Activated naive CD8-positive, alpha-beta T cell treated with anti-CD3 and anti-CD28 coated beads for 36 hours (primary cell): ENCODE data around the gene NSG2. TPM values are rescaled to one million over a fixed set of nuclear protein-coding genes. Genes with fewer than 3 reads are reported as not detected.

Source experiments
- DNase-seq: peaks from one replicate; pipeline ENCODE4 v3.0.0; 2021
- H3K27ac Mint-ChIP-seq: one replicate; pipeline ENCODE4 v1.8.0; 2022; ENCODE audit warnings: mild to moderate bottlenecking, moderate library complexity, mixed read lengths
- H3K27me3 Mint-ChIP-seq: one replicate; pipeline ENCODE4 v1.8.0; 2022; ENCODE audit warnings: mild to moderate bottlenecking, mixed read lengths
- H3K36me3 Mint-ChIP-seq: one replicate; pipeline ENCODE4 v1.8.0; 2021; ENCODE audit warnings: mild to moderate bottlenecking, mixed read lengths
- H3K4me1 Mint-ChIP-seq: one replicate; pipeline ENCODE4 v1.8.0; 2021; ENCODE audit warnings: mixed read lengths
- H3K4me3 Mint-ChIP-seq: one replicate; pipeline ENCODE4 v1.8.0; 2022; ENCODE audit warnings: mild to moderate bottlenecking, moderate library complexity, mixed read lengths
- H3K9me3 Mint-ChIP-seq: one replicate; pipeline ENCODE4 v1.8.0; 2022; ENCODE audit warnings: mixed read lengths
- total RNA-seq, 2 experiments: library from RNA; stranded (reverse); gene quantifications; one replicate each; pipeline ENCODE4 v1.2.3, GENCODE V29; 2021

NSG2 gene
- total RNA-seq, 2 experiments from 2014 or later = not detected

DNA sequence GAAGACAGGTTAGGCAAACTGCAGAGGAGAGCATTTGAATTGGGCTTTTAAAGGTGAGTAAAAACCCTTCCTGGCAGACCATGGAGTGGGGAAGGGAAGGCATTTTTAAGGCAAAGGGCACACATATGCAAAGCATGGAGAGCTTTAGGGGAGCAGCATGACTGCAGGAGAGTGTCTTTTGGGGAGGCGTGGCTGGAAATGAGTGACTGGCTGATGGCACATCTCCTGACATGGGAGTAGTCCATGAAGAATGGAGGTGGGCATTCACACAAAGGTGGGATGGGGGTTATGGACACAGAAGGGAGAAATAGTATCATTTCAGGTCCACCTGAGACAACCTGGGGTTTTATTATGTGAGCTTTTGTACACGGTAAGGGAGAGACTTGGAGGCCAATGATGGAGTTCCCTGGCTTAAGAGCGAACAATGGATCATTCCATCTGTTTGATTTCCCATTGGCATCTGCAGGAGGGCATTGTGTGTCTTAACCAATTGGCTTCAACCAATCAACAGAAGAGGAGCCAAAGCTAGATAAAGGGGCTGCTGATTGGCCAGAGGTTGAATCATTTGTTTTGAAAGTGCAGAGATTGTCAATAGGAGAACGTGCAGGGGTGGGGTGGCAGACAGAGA lies 2.1 kb downstream of the NSG2 start:
- H3K4me1 Mint-ChIP-seq = no peaks in the 10 kb centered on the region
- H3K9me3 Mint-ChIP-seq = no peaks in the 10 kb centered on the region

DNA sequence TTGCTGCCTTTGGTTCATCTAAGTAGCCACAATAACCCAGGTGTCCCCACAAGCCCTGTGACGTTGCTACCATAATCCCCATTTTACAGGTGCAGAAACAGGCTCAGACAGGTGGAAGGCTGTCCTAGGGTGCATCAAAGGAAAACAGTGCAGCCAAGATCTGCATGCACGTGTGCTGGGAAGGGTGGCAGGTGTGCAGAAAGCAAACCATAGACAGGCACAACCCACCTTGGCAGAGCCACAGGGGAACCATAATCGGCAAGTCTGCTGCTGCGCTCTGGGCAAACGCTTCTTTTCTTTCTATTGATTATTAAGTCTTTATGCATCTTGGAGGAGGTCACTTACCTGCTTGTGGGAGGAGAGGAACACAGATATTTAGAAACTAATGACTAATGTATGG lies 7.1 kb downstream of the NSG2 start:
- no peak for DNase-seq
- no peak overlapping the region for H3K27ac Mint-ChIP-seq
- H3K36me3 Mint-ChIP-seq = no peaks in the 10 kb centered on the region
- peaks cover 7% of the 10 kb centered on the region for H3K27me3 Mint-ChIP-seq
- no peaks in the 10 kb centered on the region for H3K4me1 Mint-ChIP-seq
- H3K9me3 Mint-ChIP-seq = no peaks in the 10 kb centered on the region
- H3K4me3 Mint-ChIP-seq = no peak overlapping the region

More for the DNA sequence above, 2.1 kb downstream of the NSG2 start:
- H3K36me3 Mint-ChIP-seq = no peaks in the 10 kb centered on the region
- H3K27ac Mint-ChIP-seq = no peak overlapping the region
- no peak for DNase-seq
- H3K4me3 Mint-ChIP-seq = no peak overlapping the region
- peaks cover 45% of the 10 kb centered on the region for H3K27me3 Mint-ChIP-seq

GRCh38 chr5:174053905-174054304 lies 8.4 kb downstream of the NSG2 start:
- Mint-ChIP-seq H3K4me1 (no peaks in the 10 kb centered on the region), H3K27me3 (peaks cover 11% of the 10 kb centered on the region), H3K27ac (no peak overlapping the region), H3K9me3 (no peaks in the 10 kb centered on the region), H3K4me3 (no peak overlapping the region), H3K36me3 (no peaks in the 10 kb centered on the region)
- no peak for DNase-seq

DNA sequence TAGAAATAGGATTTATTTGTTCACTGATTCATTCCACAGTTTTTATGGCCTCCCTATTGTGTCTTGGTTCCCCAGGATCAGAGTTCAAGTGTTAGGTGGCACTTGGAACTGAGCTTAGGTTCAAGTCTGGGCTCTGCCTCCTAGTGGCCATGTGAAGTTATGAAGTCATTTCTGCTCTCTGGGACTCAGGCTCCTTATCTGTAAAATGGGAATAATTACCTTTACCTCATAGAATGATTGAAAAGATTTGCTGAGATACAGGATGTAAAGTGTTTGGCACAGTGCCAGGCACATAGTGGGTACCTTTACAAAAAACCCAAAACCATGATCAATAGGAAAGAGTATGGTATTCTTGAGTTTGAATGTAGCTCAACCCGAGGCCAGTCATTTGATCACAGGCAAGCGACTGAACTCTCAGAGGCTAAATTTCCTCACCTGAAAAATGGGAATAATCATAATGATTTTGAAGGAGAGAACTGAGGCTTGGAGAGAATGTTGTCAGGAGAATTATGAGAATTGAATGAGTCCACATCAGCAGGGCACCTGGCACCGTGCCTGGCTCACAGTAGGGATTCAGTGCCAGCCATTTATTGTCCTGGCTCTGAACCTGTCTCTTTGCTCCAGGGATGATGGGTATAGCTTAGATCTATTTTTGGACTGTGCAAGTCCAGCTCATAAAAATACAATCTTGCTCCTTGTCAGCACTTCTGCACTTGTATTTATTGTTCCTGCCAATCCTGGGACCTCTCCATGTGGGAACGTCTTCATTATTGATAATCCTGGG lies 10.8 kb downstream of the NSG2 start:
- H3K4me1 Mint-ChIP-seq = no peaks in the 10 kb centered on the region
- no peaks in the 10 kb centered on the region for H3K9me3 Mint-ChIP-seq
- no peak for DNase-seq
- H3K4me3 Mint-ChIP-seq = no peak overlapping the region
- no peaks in the 10 kb centered on the region for H3K36me3 Mint-ChIP-seq
- no peak overlapping the region for H3K27ac Mint-ChIP-seq
- H3K27me3 Mint-ChIP-seq = peaks cover 19% of the 10 kb centered on the region

DNA sequence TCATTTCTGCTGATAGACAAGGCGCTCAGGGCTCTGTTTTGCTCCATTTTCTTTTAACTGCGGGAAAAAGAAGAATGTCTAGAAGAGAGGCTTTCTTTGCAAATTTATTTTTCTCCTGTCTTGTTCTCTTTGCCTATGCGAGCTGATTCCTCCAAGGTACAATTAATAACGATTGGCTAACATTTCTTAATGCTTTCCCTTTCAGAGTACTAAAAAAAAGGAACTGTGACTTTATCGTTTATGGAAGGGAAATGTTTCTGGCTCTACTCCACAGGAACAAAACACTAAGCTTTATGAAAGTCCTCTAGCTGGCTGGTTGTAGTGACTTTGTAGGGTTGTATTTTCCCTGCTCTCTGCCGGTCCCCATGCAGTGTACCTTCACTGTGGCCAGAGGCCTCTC lies 11.7 kb downstream of the NSG2 start:
- H3K4me3 Mint-ChIP-seq = no peak overlapping the region
- H3K27me3 Mint-ChIP-seq = peaks cover 22% of the 10 kb centered on the region
- no peak overlapping the region for H3K27ac Mint-ChIP-seq
- no peaks in the 10 kb centered on the region for H3K36me3 Mint-ChIP-seq
- no peaks in the 10 kb centered on the region for H3K9me3 Mint-ChIP-seq
- H3K4me1 Mint-ChIP-seq = no peaks in the 10 kb centered on the region
- no peak for DNase-seq

DNA sequence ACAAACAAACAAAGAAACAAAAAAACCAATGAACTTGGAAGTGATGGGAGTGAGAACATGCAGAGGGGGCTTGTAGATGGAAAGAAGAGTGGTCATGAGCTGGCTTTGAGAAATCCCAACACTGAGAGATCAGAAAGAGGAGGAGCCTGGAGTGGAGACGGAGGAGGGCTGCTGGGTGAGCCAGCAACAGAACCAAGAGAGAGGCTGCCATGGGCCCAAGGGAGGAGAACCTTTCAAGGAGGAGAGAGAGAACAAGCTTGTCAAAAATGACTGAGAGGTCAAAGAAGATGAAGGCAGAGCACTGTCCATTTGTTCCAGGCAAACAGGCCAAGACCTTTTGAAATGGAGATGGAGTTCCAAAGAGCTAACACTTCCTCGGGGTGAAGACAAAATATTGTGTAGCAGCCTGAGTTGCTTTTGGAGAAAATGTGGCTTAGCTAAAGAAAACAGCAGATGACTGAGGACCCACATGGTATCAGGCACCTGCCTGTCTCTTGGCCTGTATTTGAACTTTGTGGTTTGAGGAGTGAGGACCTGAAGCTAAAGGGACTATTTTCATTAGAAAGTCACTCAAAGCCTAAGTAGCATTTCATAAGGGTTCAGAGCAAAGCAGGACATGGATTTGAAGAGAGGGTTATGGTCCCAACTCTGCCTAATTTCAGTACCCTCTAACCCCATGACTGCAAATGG lies 13.1 kb downstream of the NSG2 start:
- DNase-seq = no peak
- no peaks in the 10 kb centered on the region for H3K4me1 Mint-ChIP-seq
- H3K36me3 Mint-ChIP-seq = no peaks in the 10 kb centered on the region
- H3K4me3 Mint-ChIP-seq = no peak overlapping the region
- H3K27me3 Mint-ChIP-seq = peaks cover 28% of the 10 kb centered on the region
- H3K27ac Mint-ChIP-seq = no peak overlapping the region
- H3K9me3 Mint-ChIP-seq = no peaks in the 10 kb centered on the region

- Mint-ChIP-seq H3K36me3 (no peaks in the 10 kb centered on the region), H3K4me3 (no peak overlapping the region), H3K9me3 (no peaks in the 10 kb centered on the region), H3K27me3 (peaks cover 32% of the 10 kb centered on the region), H3K27ac (no peak overlapping the region), H3K4me1 (no peaks in the 10 kb centered on the region)
- no peak for DNase-seq
Measured at GRCh38 chr5:174059247-174059646, 13.7 kb downstream of the NSG2 start.

DNA sequence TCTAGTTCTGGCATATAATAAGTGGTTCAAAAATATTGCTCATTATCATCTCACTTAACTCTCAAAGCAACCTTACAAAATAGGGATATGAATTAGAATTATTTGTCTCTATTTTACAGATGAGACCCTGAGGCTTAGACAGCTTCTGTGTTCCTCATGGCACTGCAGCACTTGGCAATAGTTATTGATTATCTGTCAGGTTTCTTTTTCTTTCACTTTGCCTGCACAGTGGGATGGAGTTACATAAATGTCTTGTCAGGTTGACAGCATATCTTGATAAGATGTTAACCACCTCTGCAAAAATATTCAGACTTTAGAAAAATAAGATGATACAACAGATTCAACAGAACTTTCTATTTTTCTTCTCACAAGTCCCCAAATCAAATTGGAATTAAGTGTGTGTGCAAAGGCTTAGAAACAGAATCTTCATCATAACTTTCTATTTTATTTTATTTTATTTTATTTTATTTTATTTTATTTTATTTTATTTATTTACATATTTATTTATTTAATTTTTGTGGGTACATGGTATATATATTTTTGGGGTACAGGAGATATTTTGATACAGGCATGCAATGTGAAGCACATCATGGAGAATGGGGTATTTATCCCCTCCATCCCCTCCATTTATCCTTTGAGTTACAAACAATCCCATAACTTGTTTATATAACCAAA lies 17.7 kb downstream of the NSG2 start:
- no peaks in the 10 kb centered on the region for H3K36me3 Mint-ChIP-seq
- no peak overlapping the region for H3K27ac Mint-ChIP-seq
- no peak for DNase-seq
- no peaks in the 10 kb centered on the region for H3K4me1 Mint-ChIP-seq
- no peaks in the 10 kb centered on the region for H3K9me3 Mint-ChIP-seq
- H3K4me3 Mint-ChIP-seq = no peak overlapping the region
- peaks cover 47% of the 10 kb centered on the region for H3K27me3 Mint-ChIP-seq

DNA sequence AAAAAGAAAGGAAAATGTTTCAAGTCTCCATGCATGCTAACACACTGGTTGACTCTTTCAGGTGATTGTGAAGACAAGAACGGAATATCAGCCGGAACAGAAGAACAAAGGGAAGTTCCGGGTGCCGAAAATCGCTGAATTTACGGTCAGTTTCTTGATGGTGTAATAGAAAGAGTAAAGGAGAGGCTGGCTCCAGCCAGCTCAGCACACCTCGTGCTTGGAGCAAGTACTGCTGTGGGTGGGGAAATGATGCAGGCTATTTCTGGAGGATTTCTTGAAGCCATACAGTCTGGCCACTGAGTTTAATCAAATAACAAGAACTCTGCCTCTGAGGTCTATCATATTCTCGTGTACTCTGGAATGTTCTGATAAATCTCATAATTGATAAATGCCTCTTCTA lies 18.7 kb downstream of the NSG2 start:
- H3K27me3 Mint-ChIP-seq = peaks cover 43% of the 10 kb centered on the region
- no peak overlapping the region for H3K4me3 Mint-ChIP-seq
- H3K9me3 Mint-ChIP-seq = no peaks in the 10 kb centered on the region
- no peak for DNase-seq
- no peaks in the 10 kb centered on the region for H3K36me3 Mint-ChIP-seq
- no peak overlapping the region for H3K27ac Mint-ChIP-seq
- no peaks in the 10 kb centered on the region for H3K4me1 Mint-ChIP-seq

- H3K9me3 Mint-ChIP-seq = no peaks in the 10 kb centered on the region
- no peaks in the 10 kb centered on the region for H3K4me1 Mint-ChIP-seq
- no peak for DNase-seq
- H3K27ac Mint-ChIP-seq = no peak overlapping the region
- H3K4me3 Mint-ChIP-seq = no peak overlapping the region
- peaks cover 36% of the 10 kb centered on the region for H3K27me3 Mint-ChIP-seq
- H3K36me3 Mint-ChIP-seq = no peaks in the 10 kb centered on the region
Measured at GRCh38 chr5:174065528-174066197, 20.2 kb downstream of the NSG2 start.

DNA sequence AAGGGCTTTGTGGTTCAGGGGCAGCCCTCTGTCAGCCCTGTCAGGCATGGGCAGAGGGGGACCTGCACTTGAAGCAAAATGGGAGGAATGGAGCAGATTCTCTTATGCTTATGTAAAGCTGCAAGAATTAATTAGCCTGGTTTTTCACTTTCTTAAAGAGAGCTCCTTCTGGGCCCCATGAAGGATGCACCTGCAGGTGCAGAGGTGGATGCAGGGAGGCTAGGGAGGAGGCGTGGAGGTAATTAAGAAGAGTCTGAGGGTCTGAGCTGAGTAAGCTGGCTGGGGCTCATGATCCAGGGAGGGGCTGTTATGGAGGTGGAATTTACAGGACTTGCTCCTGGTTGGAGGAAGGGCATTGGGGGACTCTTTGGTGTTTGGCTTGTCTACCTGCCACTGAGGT lies 22.0 kb downstream of the NSG2 start:
- H3K36me3 Mint-ChIP-seq = no peaks in the 10 kb centered on the region
- DNase-seq = no peak
- H3K4me3 Mint-ChIP-seq = no peak overlapping the region
- peaks cover 37% of the 10 kb centered on the region for H3K27me3 Mint-ChIP-seq
- no peaks in the 10 kb centered on the region for H3K9me3 Mint-ChIP-seq
- no peak overlapping the region for H3K27ac Mint-ChIP-seq
- no peaks in the 10 kb centered on the region for H3K4me1 Mint-ChIP-seq

DNA sequence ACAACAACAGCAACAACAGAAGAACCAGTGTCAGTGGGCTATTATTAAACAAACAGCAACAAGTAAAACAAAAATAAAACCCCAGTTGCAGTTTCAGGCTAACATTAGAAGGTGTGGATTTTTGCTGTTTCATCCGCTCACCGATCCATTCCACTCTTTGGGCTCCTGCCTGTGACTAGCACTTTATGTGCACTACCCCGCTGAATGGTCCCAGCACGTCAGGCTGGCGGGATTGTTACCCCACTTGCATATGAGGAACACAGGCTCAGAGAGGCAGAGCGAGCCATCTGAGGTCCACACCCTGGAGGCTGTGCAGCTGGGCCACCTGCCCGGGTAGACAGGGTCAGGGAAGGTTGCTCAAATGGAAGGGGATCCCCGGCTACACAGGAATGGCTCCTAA lies 26.0 kb downstream of the NSG2 start:
- Mint-ChIP-seq H3K4me1 (no peaks in the 10 kb centered on the region), H3K27ac (no peak overlapping the region), H3K4me3 (no peak overlapping the region), H3K9me3 (no peaks in the 10 kb centered on the region), H3K27me3 (peaks cover 13% of the 10 kb centered on the region), H3K36me3 (no peaks in the 10 kb centered on the region)
- no peak for DNase-seq

GRCh38 chr5:174073122-174073660 lies 27.7 kb downstream of the NSG2 start:
- H3K4me3 Mint-ChIP-seq = no peak overlapping the region
- H3K27me3 Mint-ChIP-seq = peaks cover 5% of the 10 kb centered on the region
- H3K9me3 Mint-ChIP-seq = no peaks in the 10 kb centered on the region
- no peaks in the 10 kb centered on the region for H3K4me1 Mint-ChIP-seq
- no peak for DNase-seq
- H3K27ac Mint-ChIP-seq = no peak overlapping the region
- H3K36me3 Mint-ChIP-seq = no peaks in the 10 kb centered on the region

- no peak overlapping the region for H3K4me3 Mint-ChIP-seq
- no peaks in the 10 kb centered on the region for H3K9me3 Mint-ChIP-seq
- H3K27ac Mint-ChIP-seq = no peak overlapping the region
- no peaks in the 10 kb centered on the region for H3K36me3 Mint-ChIP-seq
- no peak for DNase-seq
- H3K27me3 Mint-ChIP-seq = peaks cover 5% of the 10 kb centered on the region
- H3K4me1 Mint-ChIP-seq = no peaks in the 10 kb centered on the region
Measured at GRCh38 chr5:174074369-174074768, 28.9 kb downstream of the NSG2 start.
